Breast epithelium (tissue), 3 donors: ENCODE measurements around the gene CYP3A7.
"Not testable (repeated sequence)": the region's sequence is repeated elsewhere in the genome, so short reads cannot be mapped to it uniquely, and the experiment has no call there.

Experiments used
- POLR2A ChIP-seq: fragments of 450-650 bp; IDR thresholded peaks from one replicate; pipeline ENCODE4 v1.6.1; 2016; ENCODE audit warnings: antibody characterized with exemption, mild to moderate bottlenecking, moderate library complexity
- POLR2AphosphoS5 ChIP-seq, 3 donors: sonication (generic); formaldehyde crosslinking; IDR thresholded peaks; one replicate each; pipeline ENCODE4 v1.6.1; 2017; ENCODE audit warnings: antibody characterized with exemption in 3 of 3
- TF ChIP-seq, protein P1 (sequence below), 3 donors: fragments of 450-650 bp; IDR thresholded peaks; one replicate each; pipeline ENCODE4 v1.5.1; 2016 to 2017; ENCODE audit warnings: antibody characterized with exemption in 3 of 3, mild to moderate bottlenecking in 3 of 3, moderate library complexity in 3 of 3

GRCh38 chr7:99657879-99658278 is 77.1 kb downstream of the CYP3A7 start:
- TF ChIP-seq, protein P1, sequence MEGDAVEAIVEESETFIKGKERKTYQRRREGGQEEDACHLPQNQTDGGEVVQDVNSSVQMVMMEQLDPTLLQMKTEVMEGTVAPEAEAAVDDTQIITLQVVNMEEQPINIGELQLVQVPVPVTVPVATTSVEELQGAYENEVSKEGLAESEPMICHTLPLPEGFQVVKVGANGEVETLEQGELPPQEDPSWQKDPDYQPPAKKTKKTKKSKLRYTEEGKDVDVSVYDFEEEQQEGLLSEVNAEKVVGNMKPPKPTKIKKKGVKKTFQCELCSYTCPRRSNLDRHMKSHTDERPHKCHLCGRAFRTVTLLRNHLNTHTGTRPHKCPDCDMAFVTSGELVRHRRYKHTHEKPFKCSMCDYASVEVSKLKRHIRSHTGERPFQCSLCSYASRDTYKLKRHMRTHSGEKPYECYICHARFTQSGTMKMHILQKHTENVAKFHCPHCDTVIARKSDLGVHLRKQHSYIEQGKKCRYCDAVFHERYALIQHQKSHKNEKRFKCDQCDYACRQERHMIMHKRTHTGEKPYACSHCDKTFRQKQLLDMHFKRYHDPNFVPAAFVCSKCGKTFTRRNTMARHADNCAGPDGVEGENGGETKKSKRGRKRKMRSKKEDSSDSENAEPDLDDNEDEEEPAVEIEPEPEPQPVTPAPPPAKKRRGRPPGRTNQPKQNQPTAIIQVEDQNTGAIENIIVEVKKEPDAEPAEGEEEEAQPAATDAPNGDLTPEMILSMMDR (IDR thresholded peaks at IDR 0.05), result not testable (repeated sequence)
- TF ChIP-seq POLR2A; POLR2AphosphoS5 (IDR thresholded peaks at IDR 0.05): not testable (repeated sequence)
